GM12872 (cell line): ENCODE results near the gene WDR7.

Source experiments
- TF ChIP-seq, protein P1 (sequence below): IDR thresholded peaks from 3 replicates; pipeline ENCODE4 v1.5.1; 2011; ENCODE audit warnings: low read depth, mild to moderate bottlenecking, low read length, moderate library complexity; ENCODE audit not compliant: insufficient read depth

The WDR7 gene

DNA sequence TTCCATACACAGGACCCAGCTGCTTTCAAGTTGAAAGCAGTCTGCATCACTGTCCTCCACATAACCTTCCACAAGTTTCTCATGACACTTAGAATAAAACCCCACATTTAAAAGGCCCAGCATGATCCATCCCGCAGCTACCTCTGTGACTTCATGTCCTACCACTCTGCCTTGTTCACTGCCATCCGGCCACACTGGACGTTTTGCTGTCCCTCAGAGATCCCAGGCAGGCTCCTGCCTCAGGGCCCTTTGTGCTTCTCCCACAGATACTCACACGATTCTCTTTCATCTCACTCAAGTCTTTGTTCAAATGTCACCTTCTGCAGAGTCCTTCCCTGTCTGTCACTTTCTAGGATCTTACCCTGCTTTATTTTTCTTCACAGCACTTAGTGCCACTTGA is 262.8 kb downstream of the WDR7 start:
- TF ChIP-seq, protein P1, sequence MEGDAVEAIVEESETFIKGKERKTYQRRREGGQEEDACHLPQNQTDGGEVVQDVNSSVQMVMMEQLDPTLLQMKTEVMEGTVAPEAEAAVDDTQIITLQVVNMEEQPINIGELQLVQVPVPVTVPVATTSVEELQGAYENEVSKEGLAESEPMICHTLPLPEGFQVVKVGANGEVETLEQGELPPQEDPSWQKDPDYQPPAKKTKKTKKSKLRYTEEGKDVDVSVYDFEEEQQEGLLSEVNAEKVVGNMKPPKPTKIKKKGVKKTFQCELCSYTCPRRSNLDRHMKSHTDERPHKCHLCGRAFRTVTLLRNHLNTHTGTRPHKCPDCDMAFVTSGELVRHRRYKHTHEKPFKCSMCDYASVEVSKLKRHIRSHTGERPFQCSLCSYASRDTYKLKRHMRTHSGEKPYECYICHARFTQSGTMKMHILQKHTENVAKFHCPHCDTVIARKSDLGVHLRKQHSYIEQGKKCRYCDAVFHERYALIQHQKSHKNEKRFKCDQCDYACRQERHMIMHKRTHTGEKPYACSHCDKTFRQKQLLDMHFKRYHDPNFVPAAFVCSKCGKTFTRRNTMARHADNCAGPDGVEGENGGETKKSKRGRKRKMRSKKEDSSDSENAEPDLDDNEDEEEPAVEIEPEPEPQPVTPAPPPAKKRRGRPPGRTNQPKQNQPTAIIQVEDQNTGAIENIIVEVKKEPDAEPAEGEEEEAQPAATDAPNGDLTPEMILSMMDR, result no peak

DNA sequence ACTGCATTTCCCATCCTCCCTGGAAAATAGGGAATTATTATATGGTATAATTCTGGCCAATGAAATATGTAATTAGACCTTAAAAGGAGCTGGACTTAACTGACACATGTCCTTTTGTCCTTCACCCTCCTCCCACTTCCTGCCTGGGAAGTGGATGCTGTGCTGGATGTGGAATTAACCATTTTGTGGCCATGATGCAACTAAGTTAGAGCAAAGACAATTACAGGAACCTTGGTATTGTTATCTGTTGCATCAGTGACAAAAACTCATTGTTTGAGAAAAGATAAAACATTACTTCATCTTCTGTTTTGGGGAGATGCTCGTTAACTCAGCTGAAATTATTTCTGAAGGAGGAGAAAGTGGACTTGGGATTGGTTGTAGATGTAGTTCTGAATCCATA is 268.0 kb downstream of the WDR7 start:
- TF ChIP-seq, protein P1, result no peak

DNA sequence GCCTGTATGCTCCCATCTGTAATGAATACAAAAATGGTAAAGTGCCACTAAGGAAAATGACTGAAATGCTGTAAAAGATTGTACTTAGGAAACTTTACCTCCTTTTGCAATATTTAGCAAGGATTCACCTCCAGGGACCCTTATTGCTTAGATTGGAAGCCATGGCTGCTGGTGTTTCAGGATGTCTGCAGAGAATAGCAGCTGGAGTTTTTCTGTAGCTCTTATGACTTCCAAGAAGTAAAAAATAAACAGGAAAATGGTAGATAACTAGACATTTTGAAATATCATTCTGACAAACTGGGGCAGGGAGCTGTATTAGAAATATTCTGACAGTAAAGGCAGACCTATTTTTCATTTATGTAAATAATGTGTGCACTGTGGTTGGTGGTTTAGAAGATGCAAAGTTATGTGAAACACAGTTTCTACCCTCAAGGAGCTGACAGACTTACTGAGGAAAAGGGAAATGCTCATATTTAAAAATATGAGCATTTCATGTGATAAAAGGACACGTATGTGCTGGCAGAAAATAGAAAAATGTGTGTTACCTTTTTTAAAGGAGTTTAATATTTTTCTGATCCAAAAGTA is 270.8 kb downstream of the WDR7 start:
- TF ChIP-seq, protein P1, result no peak

DNA sequence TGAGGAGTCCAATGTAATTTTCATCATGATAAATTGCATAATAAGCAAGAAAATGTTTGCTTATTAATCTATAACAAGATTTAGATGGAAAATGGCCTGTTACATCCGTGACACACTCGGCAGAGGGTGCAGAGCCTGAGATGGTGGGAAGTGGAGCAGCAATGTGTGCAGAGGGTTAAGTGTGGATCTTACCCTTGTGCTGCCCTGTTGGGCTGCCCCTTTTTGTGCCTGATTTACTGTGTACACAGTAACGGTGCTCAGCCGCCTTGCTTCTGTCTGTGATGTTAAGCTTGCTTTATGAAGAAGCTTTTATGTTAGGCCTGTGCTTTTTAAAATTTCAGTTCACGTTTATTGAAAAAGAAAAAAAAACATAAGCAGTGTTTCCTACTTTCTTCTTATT is 275.6 kb downstream of the WDR7 start:
- TF ChIP-seq, protein P1, result no peak

DNA sequence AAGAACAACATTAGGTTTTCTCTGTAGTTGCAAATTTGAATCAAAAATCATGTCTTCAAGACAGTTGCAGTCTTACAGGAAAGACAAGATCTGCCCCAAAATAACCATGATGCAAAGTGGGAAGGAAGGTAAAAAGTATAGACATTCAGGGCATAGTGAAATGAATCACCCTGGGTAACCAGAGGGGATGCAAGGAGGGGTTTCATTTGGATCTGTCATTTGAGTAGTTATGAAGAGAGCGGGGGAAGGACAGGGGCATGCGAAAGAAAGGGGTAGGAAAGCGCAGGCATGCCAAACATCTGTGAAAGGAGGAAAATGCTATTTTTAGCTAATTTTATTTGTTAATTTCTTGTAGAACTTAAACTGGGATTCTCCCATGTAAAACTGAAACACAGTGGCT is 276.6 kb downstream of the WDR7 start:
- TF ChIP-seq, protein P1, result no peak

DNA sequence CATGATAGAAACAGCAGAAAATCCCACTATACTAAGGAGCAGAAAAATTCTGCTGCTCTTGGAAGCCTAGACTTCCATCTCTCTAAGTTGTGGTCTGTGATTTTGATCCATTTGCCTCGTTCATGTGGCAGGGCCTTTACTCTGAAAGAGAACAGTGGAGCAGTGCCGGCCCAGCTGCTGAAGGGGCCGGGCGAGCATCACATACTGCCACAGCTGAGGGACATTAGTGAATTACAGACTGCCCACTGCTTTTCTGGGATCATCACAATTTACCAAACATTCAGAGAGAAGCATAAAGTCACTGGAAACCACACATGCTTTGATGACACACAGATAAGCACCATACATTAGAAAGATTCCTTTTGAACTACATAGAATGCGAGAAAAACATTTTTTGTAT is 278.7 kb downstream of the WDR7 start:
- TF ChIP-seq, protein P1, result no peak

DNA sequence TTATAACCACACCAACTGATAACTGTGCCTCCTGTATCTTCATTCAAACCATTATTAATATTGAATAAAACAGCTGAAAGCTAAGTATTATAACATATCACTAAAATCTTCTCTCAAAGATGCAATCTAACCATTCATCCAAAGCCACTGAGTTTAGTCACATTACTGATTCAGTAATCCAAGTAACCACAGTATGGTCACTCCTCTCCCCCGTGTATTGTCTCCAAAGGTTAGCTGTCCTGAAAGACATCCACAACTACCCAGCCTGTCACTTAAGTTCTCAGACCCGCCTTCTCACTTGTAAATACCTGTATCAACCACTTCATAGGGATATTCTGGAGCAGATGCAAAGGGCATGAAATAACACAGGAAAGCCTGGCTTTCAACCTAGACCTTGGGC is 282.3 kb downstream of the WDR7 start:
- TF ChIP-seq, protein P1, result no peak
